CD4-positive, alpha-beta T cell (primary cell): ENCODE measurements around the gene PTH1R. TPM values are rescaled to one million over a fixed set of nuclear protein-coding genes. Genes with fewer than 3 reads are reported as not detected.

Experiments used
- ATAC-seq: fragments of 200-7000 bp; cut with Tn5 transposase; one replicate; pipeline ENCODE4 v1.10.0; 2022; ENCODE audit warnings: mild to moderate bottlenecking; ENCODE audit not compliant: poor library complexity
- CTCF ChIA-PET: fragments of 350-600 bp; sonication (Branson Sonifier 250); formaldehyde crosslinking; loops from one replicate; lab custom pipeline; 2021; ENCODE audit warnings: antibody characterized with exemption, inconsistent platforms; lab: Charles Lee
- POLR2A ChIA-PET: fragments of 350-600 bp; sonication (Branson Sonifier 250); formaldehyde crosslinking; loops from one replicate; lab custom pipeline; 2021; ENCODE audit warnings: antibody characterized with exemption, inconsistent platforms; lab: Charles Lee
- DNase-seq, 14 experiments: peaks; one replicate each; pipeline ENCODE4 v3.0.0-alpha.2; 2013 to 2020; ENCODE audit warnings: mixed read lengths in 2 of 14
- H3K27ac ChIP-seq, 2 donors: one replicate each; pipeline versions ENCODE4 v1.5.1 to v1.7.0; 2013; ENCODE audit warnings: low read length in 2 of 2, low read depth in 1 of 2, mild to moderate bottlenecking in 1 of 2
- H3K27me3 ChIP-seq, 2 experiments: 1 replicate in 1 of 2; 2 replicates in 1 of 2; pipeline versions ENCODE4 v1.6.1 to v1.7.0; 2013; ENCODE audit warnings: low read length in 2 of 2, control low read depth in 1 of 2, mild to moderate bottlenecking in 1 of 2, moderate library complexity in 1 of 2; ENCODE audit not compliant: insufficient read depth in 2 of 2, control insufficient read depth in 1 of 2
- H3K36me3 ChIP-seq: one replicate; pipeline ENCODE4 v1.6.1; 2013; ENCODE audit warnings: low read length, control low read depth; ENCODE audit not compliant: insufficient read depth
- H3K4me1 ChIP-seq: one replicate; pipeline ENCODE4 v1.6.1; 2013; ENCODE audit warnings: low read length, control low read depth; ENCODE audit not compliant: insufficient read depth
- H3K4me3 ChIP-seq: one replicate; pipeline ENCODE4 v1.5.1; 2013; ENCODE audit warnings: mild to moderate bottlenecking, low read length, moderate library complexity
- H3K9me3 ChIP-seq, 2 experiments: 1 replicate in 1 of 2; 2 replicates in 1 of 2; pipeline versions ENCODE4 v1.6.1 to v1.7.0; 2013; ENCODE audit warnings: low read length in 2 of 2, mild to moderate bottlenecking in 2 of 2, control low read depth in 1 of 2, moderate library complexity in 1 of 2; ENCODE audit not compliant: control insufficient read depth in 1 of 2, insufficient read depth in 1 of 2
- H3K27ac Mint-ChIP-seq: one replicate; pipeline ENCODE4 v1.8.0; 2020; ENCODE audit warnings: mixed read lengths
- H3K27me3 Mint-ChIP-seq: one replicate; pipeline ENCODE4 v1.8.0; 2021; ENCODE audit warnings: mixed read lengths
- H3K36me3 Mint-ChIP-seq: one replicate; pipeline ENCODE4 v1.8.0; 2021; ENCODE audit warnings: low read depth, mixed read lengths
- H3K4me1 Mint-ChIP-seq: one replicate; pipeline ENCODE4 v1.8.0; 2021; ENCODE audit warnings: low read depth, mixed read lengths
- H3K4me3 Mint-ChIP-seq: one replicate; pipeline ENCODE4 v1.8.0; 2020; ENCODE audit warnings: mild to moderate bottlenecking, mixed read lengths
- H3K9me3 Mint-ChIP-seq: one replicate; pipeline ENCODE4 v1.8.0; 2020; ENCODE audit warnings: mixed read lengths
- CTCF ChIP-seq: fragments of 200-600 bp; IDR thresholded peaks from one replicate; pipeline ENCODE4 v1.8.0; 2022; ENCODE audit warnings: antibody characterized with exemption, mild to moderate bottlenecking
- intact Hi-C, 2 experiments: fragments of 100-400 bp; cut with DNase I in 1 of 2; cut with micrococcal nuclease in 1 of 2; formaldehyde crosslinking; loops; one replicate each; pipeline versions ENCODE4 v1.15.1 to v1.9.0; 2023 to 2025; cut with DNase I, micrococcal nuclease
- polyA plus RNA-seq, 2 donors: library from polyadenylated mRNA; unstranded; fragments of 120-200 nt; gene quantifications; one replicate each; pipeline ENCODE4 v1.2.1, GENCODE V29; 2013
- total RNA-seq, 174 experiments: library from RNA in 2 of 174; stranded (reverse) in 2 of 174; gene quantifications; one replicate each; pipeline ENCODE4 v1.2.3 and lab custom pipeline; 2021 to 2026

PTH1R gene
- total RNA-seq (not detected), total RNA-seq (lab: John Stamatoyannopoulos, UW) (0 to 0.49 (median 0) reads per million in 172 experiments)
- polyA plus RNA-seq (2013, experiment 1 of 2): not detected
- polyA plus RNA-seq (2013, experiment 2 of 2): 0.34 TPM

- Mint-ChIP-seq H3K27me3 (peaks cover 23% of the 10 kb centered on the region), H3K9me3 (no peaks in the 10 kb centered on the region), H3K36me3 (no peaks in the 10 kb centered on the region), H3K27ac (no peak within 1 kb of the TSS), H3K4me1 (peaks cover 15% of the 10 kb centered on the region), H3K4me3 (no peak within 1 kb of the TSS)
- no peaks in the 10 kb centered on the region for H3K36me3 ChIP-seq
- no peak for TF ChIP-seq CTCF
- H3K4me3 ChIP-seq: no peak within 1 kb of the TSS
- ChIA-PET CTCF (interaction anchor here (1.2 kb wide), 1 partner anchor 10 kb away, joined by 4 read pairs; no protein-coding TSS in a partner anchor), POLR2A (no interaction called here)
- DNase-seq (no peak), ATAC-seq (no peak)
- peaks cover 14% of the 10 kb centered on the region for H3K4me1 ChIP-seq
- H3K27ac ChIP-seq: no peak within 1 kb of the TSS
- intact Hi-C loops: no loop called here
- H3K9me3 ChIP-seq: peaks cover 0 to 6% of the 10 kb centered on the region in 2 experiments
- H3K27me3 ChIP-seq: peaks cover 16 to 22% of the 10 kb centered on the region in 2 experiments
Observed at GRCh38 chr3:46877406-46878125, at the start of gene PTH1R. Gene PTH1R (plus strand): TSS chr3:46877721. CDS start chr3:46883560, 5,839 bp downstream.

GRCh38 chr3:46829699-46830208 lies 47.8 kb upstream of the PTH1R start:
- Mint-ChIP-seq H3K27ac (no peak overlapping the region), H3K9me3 (no peaks in the 10 kb centered on the region), H3K27me3 (no peaks in the 10 kb centered on the region), H3K4me3 (no peak overlapping the region), H3K36me3 (no peaks in the 10 kb centered on the region), H3K4me1 (no peaks in the 10 kb centered on the region)
- CTCF ChIA-PET: no interaction called here
- ATAC-seq (no peak), DNase-seq (peak in 1 of 14 experiments; percentile 52)
- no peaks in the 10 kb centered on the region for H3K27me3 ChIP-seq
- TF ChIP-seq CTCF: no peak
- POLR2A ChIA-PET: no interaction called here
- H3K4me1 ChIP-seq: no peaks in the 10 kb centered on the region
- intact Hi-C loops: no loop called here
- H3K4me3 ChIP-seq: no peak overlapping the region
- H3K36me3 ChIP-seq: no peaks in the 10 kb centered on the region
- H3K9me3 ChIP-seq: no peaks in the 10 kb centered on the region
- no peak overlapping the region for H3K27ac ChIP-seq

- ATAC-seq (no peak), DNase-seq (no peak)
- no peaks in the 10 kb centered on the region for H3K9me3 ChIP-seq
- Mint-ChIP-seq H3K36me3 (no peaks in the 10 kb centered on the region), H3K27ac (no peak overlapping the region), H3K4me3 (no peak overlapping the region), H3K27me3 (no peaks in the 10 kb centered on the region), H3K4me1 (no peaks in the 10 kb centered on the region), H3K9me3 (no peaks in the 10 kb centered on the region)
- intact Hi-C loops: no loop called here
- no peaks in the 10 kb centered on the region for H3K4me1 ChIP-seq
- H3K27me3 ChIP-seq: no peaks in the 10 kb centered on the region
- no peak for TF ChIP-seq CTCF
- H3K27ac ChIP-seq: no peak overlapping the region
- ChIA-PET CTCF (no interaction called here), POLR2A (no interaction called here)
- H3K36me3 ChIP-seq: no peaks in the 10 kb centered on the region
- H3K4me3 ChIP-seq: no peak overlapping the region
Observed at GRCh38 chr3:46830801-46831200, 46.7 kb upstream of the PTH1R start.
